IPS-NIHi7 (cell line): ENCODE measurements around the gene TEX44.
"Not testable (repeated sequence)": the region's sequence is repeated elsewhere in the genome, so short reads cannot be mapped to it uniquely, and the experiment has no call there.

Experiments
- DNase-seq: peaks from one replicate; pipeline ENCODE4 v3.0.0; 2012; ENCODE audit warnings: mixed read lengths; ENCODE audit errors: extremely low spot score

The TEX44 gene

DNA sequence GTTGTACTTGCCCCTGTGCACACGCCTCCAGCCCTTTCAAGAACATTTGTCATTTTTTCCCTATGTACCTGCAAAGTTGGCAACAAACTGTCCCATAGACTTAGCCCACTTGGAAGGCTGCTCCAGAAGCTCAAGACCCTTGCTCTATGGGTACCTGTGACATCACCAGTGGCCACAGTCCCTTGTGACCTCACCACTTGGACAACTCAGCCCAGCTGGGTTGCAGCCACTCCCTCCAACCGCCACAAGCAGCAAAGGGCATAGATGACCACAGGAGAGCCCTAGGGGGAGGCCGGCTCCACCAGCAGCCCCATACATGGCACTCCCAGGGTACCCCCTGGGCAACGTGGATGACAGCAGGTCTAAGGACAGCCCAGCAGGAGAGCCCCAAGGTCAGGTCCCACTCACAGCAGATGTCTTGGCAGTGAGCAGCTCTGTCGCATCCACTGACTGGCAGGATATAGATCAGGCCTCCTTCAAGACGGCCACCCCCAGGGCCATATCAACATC lies at the start of gene TEX44:
Gene TEX44 (plus strand): TSS at position 229 of the 510 bp plus-strand sequence. CDS start 88 bp downstream, at position 317.
- DNase-seq = no peak

DNA sequence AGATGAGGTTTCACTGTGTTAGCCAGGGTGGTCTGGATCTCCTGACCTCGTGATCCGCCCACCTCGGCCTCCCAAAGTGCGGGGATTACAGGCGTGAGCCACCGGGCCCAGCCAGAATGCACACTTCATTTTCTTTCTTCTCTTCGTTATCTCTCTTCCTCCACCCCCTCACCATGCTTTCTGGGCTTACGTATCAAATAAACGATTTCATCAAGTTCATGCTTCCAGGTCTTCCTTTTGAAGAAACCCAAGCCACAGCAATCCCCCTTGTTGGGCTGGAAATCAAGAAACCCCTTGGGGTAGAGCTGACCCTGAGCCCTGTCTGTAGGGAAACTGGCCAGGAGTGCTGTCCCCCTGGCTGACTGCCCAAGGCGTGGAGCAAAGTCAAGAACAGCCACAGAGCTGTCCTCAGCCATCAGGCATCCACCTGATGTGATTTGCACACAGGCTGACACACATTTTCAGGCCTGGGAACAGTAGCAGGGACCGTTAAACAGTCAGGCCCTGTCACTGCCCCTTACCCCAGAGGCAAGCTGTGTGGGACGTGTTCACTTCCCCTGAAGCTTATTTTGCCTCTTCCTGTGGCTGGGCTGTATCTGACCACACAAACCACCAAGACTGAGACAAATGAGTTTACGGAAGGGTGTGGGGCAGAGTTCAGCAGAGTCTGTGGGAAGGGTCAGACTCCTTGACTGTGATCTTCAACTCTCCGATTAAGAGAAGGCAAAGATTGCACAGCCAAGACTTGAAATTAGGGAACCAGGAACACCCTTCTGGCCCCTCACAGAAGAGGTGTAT lies 47.4 kb upstream of the TEX44 start:
- no peak for DNase-seq

DNA sequence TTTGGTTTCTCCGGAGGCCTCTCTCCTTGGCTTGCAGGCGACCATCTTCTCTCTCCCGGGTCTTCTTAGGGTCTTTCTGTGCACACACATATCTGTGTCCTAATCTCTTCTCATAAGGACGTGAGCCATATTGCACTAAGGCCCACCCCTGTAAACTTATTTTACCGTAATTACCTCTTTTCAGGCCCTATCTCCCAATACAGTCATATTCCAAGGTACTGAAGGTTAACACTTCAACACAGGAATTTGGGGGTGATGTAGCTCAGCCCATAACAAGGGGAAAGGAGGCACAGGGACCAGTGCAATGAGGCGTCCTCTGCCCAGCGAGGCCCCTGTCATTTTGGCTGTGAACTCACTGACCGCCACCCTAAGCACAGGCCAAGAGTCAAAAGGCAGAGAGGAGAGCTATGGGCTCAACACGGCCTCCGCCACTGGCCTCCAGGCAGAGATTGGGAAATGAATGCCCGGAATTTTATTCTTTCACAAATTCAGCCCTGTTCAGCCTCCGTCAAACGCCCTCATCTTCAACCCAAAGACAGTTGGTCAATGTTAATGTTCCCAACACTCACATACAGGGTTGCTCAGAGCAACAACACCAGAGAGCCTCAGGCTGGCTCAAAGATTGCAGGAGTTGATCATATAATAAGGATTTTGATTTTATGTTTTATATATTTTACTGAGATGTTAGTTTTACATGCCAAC lies 46.5 kb upstream of the TEX44 start:
- DNase-seq = no peak

DNA sequence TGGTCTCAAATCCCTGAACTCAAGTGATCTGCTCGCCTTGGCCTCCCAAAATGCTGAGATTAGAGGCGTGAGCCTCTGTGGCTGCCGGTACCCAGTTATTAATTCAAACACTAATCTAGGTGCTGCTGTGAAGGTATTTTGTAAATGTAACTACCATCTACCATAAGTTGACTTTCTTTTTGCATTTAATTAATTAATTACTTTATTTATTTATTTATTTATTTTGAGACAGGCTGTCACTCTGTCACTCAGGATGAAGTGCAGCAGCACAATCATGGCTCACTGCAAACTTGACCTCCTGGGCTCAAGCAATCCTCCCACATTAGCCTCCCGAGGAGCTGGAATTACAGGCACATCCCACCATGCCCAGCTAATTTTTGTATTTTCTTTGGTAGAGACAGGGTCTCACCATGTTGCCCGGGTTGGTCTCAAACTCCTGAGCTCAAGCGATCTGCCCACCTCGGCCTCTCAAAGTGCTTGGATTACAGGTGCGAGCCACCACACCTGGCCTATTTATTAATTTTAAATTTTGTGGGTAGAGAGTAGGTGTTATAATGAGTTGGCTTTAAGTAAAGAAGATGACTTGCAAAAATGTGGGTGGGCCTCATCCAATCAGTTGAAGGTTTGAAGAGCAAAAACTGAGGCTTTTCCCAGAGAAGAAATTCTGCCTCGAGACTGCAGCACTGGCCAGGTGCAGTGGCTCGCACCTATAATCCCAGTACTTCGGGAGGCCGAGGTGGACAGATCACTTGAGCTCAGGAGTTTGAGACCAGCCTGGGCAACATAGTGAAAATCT lies 45.2 kb upstream of the TEX44 start:
- DNase-seq = no peak

DNA sequence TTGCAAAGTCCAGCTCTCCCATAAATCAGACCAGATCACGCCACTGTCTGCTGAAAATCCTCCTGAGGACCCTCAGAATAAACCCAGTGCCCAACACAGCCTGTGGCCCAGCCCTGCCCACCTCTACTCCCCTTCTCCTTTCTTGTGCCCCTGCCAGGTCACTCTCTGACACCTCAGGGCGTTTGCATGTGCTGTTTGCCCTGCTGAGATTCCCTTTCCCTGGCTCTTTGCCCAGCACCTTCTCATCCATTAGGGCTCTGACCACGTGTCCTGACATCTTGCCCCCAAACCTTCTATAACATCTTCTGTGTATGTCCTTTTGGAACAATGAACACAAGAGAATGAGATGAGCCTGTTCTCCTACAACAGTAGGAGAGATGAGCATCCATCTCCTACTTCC lies 43.9 kb upstream of the TEX44 start:
- no peak for DNase-seq

- no peak for DNase-seq
Observed at GRCh38 chr2:231549446-231550239, 43.0 kb upstream of the TEX44 start.

DNA sequence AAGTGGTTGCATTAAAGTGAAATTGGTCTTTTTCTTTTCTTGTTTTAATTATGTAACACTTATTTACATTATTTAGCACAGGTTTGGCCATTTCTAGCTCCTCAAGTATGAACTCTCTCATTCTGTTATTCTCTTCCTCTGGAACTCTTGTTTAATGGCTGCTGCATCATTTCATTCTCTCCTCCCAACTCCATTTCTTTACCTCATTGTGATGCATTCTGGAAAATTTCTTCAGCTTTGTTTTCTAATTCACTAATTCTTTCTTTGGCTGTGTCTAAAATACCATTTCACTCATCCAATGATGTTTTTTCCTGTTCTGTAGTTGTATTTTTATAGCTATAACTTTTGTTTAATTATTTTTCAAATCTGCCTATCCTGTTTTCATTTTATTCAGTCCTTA lies 39.9 kb upstream of the TEX44 start:
- no peak for DNase-seq

DNA sequence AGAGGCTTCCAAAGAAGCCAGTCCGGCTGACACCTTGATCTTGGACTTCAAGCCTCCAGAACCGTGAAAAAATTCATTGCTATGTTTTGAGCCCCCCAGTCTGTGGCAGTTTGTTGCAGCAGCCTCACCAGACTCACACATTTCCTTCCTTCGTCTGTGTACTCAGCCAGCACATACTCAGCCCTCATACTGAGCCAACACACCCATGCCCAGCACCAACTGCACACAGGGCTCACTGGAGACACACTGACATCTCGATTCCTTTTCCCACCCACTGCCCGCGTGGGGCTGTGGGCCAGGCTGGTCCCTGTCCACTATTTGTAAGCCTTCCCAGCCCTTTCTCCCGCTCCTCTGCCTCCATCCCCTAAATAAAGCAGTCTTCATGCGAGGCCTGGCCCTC lies 38.3 kb upstream of the TEX44 start:
- no peak for DNase-seq

DNA sequence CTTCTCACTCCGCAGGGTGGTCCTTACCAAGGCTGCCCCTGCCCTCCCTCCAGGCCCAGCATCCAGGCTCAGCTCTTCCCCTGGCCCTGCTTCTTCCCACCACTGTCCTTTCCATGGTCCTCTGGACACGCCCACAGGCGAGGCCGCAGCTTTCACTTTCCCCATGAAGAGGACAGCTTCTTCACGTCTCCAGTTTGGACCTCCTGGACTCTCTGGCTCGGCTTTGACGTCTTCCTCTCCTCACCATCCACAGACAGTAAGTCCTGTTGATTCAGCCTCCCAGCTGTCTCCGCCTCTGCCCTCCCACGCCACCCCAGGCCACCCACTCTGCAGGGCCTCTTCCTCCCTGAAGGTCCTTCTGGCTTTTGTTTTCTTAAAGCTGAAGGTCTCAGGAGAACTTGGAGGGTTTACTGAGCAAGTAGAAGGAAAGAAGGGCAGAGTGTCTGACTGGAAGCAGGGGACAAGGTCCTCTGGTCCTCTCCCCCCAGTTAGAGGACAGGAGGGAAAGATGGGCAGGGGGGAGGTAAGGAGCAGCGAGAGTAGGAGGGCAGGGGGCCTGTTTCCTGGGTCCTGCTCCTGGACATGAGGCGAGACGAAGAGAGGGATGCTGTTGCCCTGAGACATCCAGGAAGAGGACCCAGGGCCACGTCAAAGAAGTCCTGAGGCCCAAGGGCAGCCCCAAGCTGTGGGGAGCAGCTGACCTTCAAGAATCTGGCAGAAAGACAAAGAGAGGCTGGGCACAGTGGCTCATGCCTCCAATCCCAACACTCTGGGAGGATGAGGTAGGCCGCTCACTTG lies 37.7 kb upstream of the TEX44 start:
- no peak for DNase-seq

GRCh38 chr2:231556496-231556895 lies 36.2 kb upstream of the TEX44 start:
- DNase-seq = not testable (repeated sequence)

- DNase-seq = no peak
Observed at GRCh38 chr2:231556981-231557380, 35.7 kb upstream of the TEX44 start.

DNA sequence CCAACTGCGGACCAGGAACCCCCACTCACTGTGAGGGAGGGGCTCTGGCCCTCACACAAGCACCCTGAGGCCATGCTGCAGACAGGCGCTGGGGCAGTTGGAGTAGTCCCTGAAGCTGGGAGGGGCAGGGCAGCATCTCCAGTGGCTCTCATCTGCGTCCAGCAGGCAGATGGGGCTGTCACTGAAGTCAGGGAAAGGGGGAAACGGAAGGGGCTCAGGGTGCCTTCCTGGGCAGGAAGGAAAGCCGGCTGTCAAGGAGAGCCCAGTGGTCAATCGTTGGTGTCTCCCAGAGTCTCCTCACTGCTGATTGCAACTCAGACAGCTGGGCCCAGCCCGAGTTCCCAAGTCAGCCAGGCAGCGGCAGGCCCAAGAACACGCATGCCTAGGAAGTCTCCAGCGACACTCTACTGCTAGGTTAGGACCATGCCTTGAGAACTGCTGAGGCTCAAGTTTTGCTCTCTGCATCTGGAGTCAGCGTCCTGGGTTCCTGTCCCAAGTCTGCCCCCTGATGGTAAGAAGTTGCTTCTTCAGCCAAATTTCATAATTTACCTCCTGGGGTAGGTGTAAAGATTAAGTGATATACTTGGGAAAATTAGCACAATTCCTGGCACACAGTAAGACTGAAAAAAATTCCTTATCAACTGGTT lies 35.0 kb upstream of the TEX44 start:
- DNase-seq = peak; percentile 92

DNA sequence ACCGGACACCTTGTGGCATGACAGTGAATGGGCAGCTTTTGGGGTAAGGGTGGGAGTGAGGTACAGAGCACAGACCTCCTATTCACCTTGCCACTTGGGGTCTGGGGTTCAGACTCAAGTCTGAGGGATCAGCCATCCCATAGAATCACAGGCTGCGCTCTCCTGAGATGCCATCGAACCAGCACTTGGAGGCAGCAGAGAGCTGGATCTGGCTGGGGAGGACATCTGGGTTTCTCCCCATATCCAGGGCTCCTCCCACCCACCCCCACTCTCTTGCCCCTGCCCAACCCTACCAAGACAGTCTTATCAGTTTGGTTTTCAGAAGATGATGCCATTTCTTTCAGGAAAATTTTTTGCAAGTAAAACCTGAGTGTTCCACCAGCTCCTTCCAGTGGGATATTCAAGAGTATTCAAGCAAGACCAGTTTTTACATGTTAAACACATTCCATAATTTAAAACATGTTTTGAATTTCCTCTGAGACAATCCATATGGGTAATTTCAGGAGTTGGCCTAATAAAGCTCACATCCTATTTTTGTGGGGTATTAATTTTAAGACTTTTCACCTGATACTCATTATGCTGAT lies 29.2 kb upstream of the TEX44 start:
- DNase-seq = peak; percentile 92

DNA sequence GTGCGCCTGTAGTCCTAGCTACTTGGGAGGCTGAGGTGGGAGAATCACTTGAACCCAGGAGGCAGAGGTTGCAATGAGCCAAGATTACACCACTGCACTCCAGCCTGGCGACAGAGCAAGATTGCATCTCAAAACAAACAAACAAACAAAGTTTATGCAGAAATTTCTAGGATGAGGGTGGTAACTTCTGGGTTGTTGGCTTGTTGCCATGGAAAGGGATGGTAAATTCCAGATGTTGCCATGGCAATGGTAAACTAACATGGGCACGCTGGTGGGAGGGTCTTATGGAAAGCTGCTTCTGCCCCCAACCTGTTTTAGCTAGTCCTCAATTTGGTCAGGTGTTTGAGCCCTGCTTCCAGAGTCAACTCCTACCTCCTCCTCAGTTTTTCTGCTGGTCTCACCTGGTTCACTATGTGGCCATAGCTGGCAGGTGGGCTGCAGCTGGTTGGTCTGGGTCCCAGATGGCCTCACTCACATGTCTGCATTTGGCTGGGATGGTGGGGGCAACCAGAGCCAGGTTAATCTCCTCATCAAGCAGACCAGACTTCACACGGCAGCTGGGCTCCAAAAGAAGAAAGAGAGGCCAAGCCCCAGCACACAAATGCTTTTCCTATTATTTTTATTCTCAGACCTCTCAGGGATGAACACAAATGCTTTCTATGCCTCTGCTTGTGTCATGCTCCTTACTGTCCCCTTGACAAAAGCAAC lies 26.6 kb upstream of the TEX44 start:
- DNase-seq = no peak

DNA sequence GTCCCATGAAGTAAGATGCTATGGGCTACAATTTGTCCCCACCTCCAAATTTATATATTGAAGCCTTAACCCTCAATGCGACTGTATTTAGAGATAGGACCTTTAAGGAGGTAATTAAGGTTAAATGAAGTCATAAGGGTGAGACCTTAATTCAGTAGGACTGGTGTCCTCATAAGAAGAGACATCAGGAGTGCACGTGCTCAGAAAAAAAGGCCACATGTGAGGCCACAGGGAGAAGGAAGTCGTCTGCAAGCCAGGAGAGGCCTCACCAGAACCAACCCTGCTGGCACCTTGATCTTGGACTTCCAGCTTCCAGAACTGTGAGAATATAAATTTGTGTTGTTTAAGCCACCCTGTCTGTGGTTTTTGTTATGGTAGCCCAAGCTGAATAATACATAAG lies 25.5 kb upstream of the TEX44 start:
- DNase-seq = no peak

DNA sequence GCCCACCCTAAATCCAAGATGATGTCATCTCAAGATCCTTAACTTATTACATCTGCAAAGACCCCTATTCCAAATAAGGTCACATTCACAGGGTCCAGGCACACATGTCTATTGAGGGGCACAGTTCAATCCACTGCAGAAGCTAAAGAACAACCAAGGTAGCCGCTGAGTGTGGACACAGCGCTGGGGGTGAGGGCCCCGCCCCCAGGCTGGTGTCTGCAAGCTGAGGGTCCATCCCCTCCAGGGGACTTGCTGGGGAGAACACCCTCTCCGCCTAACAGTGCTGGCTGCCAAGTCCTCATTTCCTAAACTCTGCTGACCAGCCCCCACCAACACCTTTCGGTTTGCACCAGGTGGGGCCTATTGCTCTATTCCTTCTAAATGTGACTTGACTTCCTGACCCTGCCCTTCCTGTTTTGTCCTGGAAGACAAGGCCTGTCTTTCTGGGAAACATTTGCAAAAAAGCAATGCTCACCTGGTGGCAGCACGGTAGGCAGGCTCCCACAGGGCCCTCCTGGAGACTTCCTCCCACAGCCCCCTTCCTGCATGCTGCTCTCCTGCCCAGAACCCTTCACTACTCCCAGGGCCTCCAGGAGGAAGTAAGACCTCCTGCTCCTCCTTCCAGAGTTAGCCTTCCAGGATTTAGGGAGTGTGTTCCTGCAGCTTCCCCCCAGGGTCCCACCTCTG lies 24.4 kb upstream of the TEX44 start:
- no peak for DNase-seq

DNA sequence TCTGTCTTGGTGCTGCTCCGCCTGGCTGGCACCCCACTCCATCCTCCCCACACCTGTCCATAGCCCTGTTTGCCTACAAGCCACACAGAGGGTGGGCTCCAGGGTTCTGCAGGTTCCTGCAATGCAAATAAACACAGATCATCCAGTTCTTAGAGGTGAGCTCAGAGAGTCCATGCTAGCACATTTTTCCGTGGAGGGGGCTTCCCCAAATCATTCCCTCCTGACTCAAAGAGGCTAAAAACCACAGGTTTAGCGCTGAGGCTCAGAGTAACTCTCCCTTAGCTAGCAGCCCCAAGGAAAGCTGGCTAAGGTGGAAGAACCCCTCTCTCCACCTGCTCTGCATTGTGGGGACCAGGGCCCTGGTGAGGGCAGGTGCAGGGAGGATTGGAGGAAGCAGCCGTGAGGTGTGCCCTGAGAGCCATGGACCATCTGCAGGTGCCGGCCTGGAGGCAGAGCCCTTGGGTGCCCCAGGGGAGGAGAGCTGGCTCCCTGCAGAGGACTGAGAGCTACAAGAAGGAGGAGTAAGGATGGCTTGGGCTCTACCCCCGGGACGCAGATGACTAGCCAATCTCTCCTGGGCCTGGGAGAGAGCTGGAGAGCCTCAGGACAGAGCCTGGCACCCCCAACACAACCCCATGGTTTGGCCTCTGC lies 23.8 kb upstream of the TEX44 start:
- no peak for DNase-seq

GRCh38 chr2:231570915-231571314 lies 21.7 kb upstream of the TEX44 start:
- not testable (repeated sequence) for DNase-seq
